ENCODE measurements around the gene CADM1. TPM values are rescaled to one million over a fixed set of nuclear protein-coding genes. Genes with fewer than 3 reads are reported as not detected.

Gene CADM1
- total RNA-seq, 1 donor = 86.5 TPM

DNA sequence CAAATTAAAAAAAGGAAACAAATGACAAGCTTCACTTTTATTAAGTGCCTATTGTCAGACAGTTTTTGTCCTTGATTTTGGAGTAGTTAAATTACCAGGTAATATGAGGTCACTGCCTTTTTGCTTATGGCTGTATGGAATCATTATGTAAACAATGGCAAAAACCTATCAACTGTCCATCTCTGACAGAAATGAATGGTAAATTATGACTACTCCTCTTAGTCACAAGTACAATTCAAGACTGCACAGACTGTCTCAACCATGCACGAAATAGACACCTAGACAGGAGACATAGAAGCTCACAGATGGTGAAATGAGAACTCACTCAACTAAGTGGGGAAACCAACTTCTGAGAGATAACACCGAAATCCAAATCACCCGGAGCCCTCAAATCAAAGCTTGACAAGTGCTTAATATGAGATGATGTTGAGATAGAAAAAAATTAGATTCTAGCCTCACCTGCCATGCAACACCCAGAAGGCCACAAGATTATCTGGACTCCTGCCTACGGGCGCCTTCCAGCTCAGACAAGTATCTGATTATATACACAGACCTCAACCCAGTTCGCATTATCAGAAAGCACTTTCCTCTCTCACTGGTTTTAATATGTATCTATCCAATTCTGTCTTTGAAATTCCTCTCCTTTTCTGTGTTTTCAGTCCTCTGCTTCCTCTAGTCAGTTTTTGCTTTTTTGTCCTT is 199.3 kb downstream of the CADM1 start:
- Histone ChIP-seq H2AFZ (ENCODE audit: low read length) (no peak overlapping the region), H4K20me1 (ENCODE audit: insufficient read depth, low read length) (no peaks in the 10 kb centered on the region), H3K4me2 (ENCODE audit: insufficient read depth, low read length) (no peak overlapping the region), H3K4me3 (ENCODE audit: insufficient read depth, low read length) (no peak overlapping the region), H3K4me1 (ENCODE audit: insufficient read depth, low read length) (no peaks in the 10 kb centered on the region), H3K27ac (ENCODE audit: low read depth, low read length) (no peak overlapping the region), H3K27me3 (ENCODE audit: insufficient read depth, low read length) (no peaks in the 10 kb centered on the region), H3K79me2 (ENCODE audit: insufficient read depth, low read length) (no peaks in the 10 kb centered on the region), H3K36me3 (ENCODE audit: insufficient read depth, low read length) (no peaks in the 10 kb centered on the region), H3K9me3 (ENCODE audit: low read depth, low read length) (no peaks in the 10 kb centered on the region)
- TF ChIP-seq CTCF (IDR thresholded peaks at IDR 0.05; ENCODE audit: extremely low read depth, low read depth, low read length) = no peak
- no peak for DNase-seq (ENCODE audit: insufficient read length, low spot score, missing footprints)

DNA sequence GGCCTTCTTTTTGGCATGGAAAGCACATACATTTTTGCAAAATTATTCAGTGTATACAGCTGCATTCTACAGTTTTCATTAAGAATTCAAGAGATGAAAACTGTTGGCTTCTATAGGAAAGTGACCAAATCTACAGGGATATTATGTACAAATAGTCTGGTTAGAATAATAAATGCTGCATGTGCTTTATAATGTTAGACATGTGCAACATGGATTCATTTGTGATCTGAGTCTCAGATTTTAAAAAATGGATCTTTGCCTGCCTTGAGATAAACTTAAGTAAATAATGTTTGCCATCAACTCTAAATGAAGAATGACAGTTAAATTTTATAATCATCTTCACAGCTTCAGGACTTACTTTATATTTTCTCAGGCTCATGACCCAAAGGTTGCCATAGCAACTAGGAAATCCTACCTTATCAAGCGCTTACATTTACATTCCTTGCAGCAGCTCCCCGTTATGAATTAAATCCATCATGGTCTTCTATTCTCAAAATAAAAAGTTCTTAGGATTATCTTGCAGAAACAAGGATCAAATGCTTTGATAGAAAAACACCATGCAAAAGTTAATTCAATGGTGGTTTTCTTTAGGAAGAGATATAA is 200.2 kb downstream of the CADM1 start:
- Histone ChIP-seq H3K27me3 (ENCODE audit: insufficient read depth, low read length) (no peaks in the 10 kb centered on the region), H3K4me2 (ENCODE audit: insufficient read depth, low read length) (no peak overlapping the region), H3K4me3 (ENCODE audit: insufficient read depth, low read length) (no peak overlapping the region), H3K79me2 (ENCODE audit: insufficient read depth, low read length) (no peaks in the 10 kb centered on the region), H3K36me3 (ENCODE audit: insufficient read depth, low read length) (no peaks in the 10 kb centered on the region), H4K20me1 (ENCODE audit: insufficient read depth, low read length) (no peaks in the 10 kb centered on the region), H3K27ac (ENCODE audit: low read depth, low read length) (no peak overlapping the region), H3K9me3 (ENCODE audit: low read depth, low read length) (no peaks in the 10 kb centered on the region), H3K4me1 (ENCODE audit: insufficient read depth, low read length) (no peaks in the 10 kb centered on the region), H2AFZ (ENCODE audit: low read length) (no peak overlapping the region)
- TF ChIP-seq CTCF (IDR thresholded peaks at IDR 0.05; ENCODE audit: extremely low read depth, low read depth, low read length) = no peak
- no peak for DNase-seq (ENCODE audit: insufficient read length, low spot score, missing footprints)

DNA sequence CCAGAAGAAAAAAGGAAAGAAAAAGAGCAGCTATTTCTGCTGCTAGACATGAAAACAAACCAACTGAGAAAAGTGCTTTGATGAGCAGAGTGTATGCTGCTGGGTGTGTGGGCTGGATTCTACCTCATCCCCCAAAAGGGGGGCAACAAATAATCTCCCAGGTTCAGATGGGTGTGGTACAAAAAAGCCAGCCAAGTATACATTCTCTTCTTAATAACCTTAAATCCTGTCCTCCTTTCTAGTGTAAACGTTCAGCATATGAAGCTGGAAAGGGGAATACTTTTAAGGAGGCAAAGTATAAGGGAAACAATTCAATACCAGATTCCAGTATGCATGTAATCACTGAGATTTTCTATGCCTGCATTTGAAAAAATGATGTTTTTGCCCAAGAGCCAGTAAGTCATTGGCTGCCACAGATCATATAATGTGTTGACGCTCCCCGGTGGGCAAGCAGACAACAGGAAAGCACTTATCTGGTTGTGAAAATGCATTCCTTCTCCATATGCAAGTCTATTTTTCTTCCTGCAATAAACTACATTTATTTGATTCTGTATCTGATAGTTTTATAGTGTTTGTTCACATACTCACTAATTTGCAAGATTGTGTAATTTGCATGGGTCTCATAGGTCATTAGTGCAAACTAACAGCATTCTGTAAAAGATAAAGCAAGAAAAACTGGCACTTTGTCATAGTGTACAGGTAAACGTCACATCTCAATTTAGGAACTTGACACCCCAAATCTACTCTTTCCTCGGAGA is 201.1 kb downstream of the CADM1 start:
- Histone ChIP-seq H3K9me3 (ENCODE audit: low read depth, low read length) (no peaks in the 10 kb centered on the region), H3K27ac (ENCODE audit: low read depth, low read length) (no peak overlapping the region), H3K27me3 (ENCODE audit: insufficient read depth, low read length) (no peaks in the 10 kb centered on the region), H3K36me3 (ENCODE audit: insufficient read depth, low read length) (no peaks in the 10 kb centered on the region), H4K20me1 (ENCODE audit: insufficient read depth, low read length) (no peaks in the 10 kb centered on the region), H3K4me1 (ENCODE audit: insufficient read depth, low read length) (no peaks in the 10 kb centered on the region), H2AFZ (ENCODE audit: low read length) (no peak overlapping the region), H3K79me2 (ENCODE audit: insufficient read depth, low read length) (no peaks in the 10 kb centered on the region), H3K4me3 (ENCODE audit: insufficient read depth, low read length) (no peak overlapping the region), H3K4me2 (ENCODE audit: insufficient read depth, low read length) (no peak overlapping the region)
- no peak for DNase-seq (ENCODE audit: insufficient read length, low spot score, missing footprints)
- TF ChIP-seq CTCF (IDR thresholded peaks at IDR 0.05; ENCODE audit: extremely low read depth, low read depth, low read length) = no peak

All from osteoblast (primary cell).